Psoas muscle (tissue), 8 donors: ENCODE data around the gene RPUSD1. TPM values are rescaled to one million over a fixed set of nuclear protein-coding genes. Genes with fewer than 3 reads are reported as not detected.
"Not testable (repeated sequence)": the region's sequence is repeated elsewhere in the genome, so short reads cannot be mapped to it uniquely, and the experiment has no call there.

ENCODE experiments used
- ATAC-seq, 4 donors: fragments of 200-7000 bp; cut with Tn5 transposase; one replicate each; pipeline ENCODE4 v1.9.1; 2020; ENCODE audit warnings: moderate library complexity in 3 of 4, mild to moderate bottlenecking in 2 of 4
- DNase-seq, 2 donors: peaks; one replicate each; pipeline ENCODE4 v3.0.0-alpha.2; 2020
- H3K27ac ChIP-seq: fragments of 200-600 bp; one replicate; pipeline ENCODE4 v1.8.0; 2022
- H3K27me3 ChIP-seq, 3 donors: fragments of 200-600 bp in 1 of 3; one replicate each; pipeline versions ENCODE4 v1.6.1 to v1.8.0; 2013 to 2022; ENCODE audit warnings: low read length in 2 of 3, mild to moderate bottlenecking in 2 of 3, moderate library complexity in 1 of 3; ENCODE audit not compliant: insufficient read depth in 3 of 3
- H3K36me3 ChIP-seq, 2 donors: fragments of 200-600 bp in 1 of 2; one replicate each; pipeline versions ENCODE4 v1.6.1 to v1.8.0; 2013 to 2022; ENCODE audit warnings: low read depth in 1 of 2, mild to moderate bottlenecking in 1 of 2, moderate library complexity in 1 of 2; ENCODE audit not compliant: insufficient read depth in 1 of 2
- H3K4me1 ChIP-seq: fragments of 200-600 bp; one replicate; pipeline ENCODE4 v1.8.0; 2022
- H3K4me3 ChIP-seq: fragments of 200-600 bp; one replicate; pipeline ENCODE4 v1.8.0; 2022; ENCODE audit warnings: mild to moderate bottlenecking
- H3K9me3 ChIP-seq: fragments of 200-600 bp; one replicate; pipeline ENCODE4 v1.8.0; 2022
- CTCF ChIP-seq: fragments of 200-600 bp; IDR thresholded peaks from one replicate; pipeline ENCODE4 v1.8.0; 2022; ENCODE audit warnings: antibody characterized with exemption
- WGBS, 3 donors: extraction: QIAGEN DNeasy Blood & Tissue Kit; methylation state at CpG; one replicate each; pipeline versions ENCODE4 v1.1.6 to v1.1.7; 2013; 5-methylcytosine and 5-hydroxymethylcytosine counted together
- intact Hi-C, 2 donors: fragments of 100-400 bp; cut with DNase I; formaldehyde crosslinking; loops; one replicate each; pipeline versions ENCODE4 v1.11.0 to v1.14.2; 2022
- polyA plus RNA-seq, 3 donors: library from polyadenylated mRNA; stranded (reverse); fragments of 200-250 nt; gene quantifications; one replicate each; pipeline ENCODE4 v1.2.3, GENCODE V29; 2013
- total RNA-seq, 4 donors: library from RNA; stranded (reverse); fragmentation: NEBNext Ultra II Directional in 2 of 4; extraction: Animal tissue kit (Norgen Biotek cat#: 25700) in 2 of 4; gene quantifications; one replicate each; pipeline versions ENCODE4 v1.2.1 to v1.2.4, GENCODE V29; 2021 to 2023
- donor health status: healthy with polysubstance abuse.
- donor health status: DM: no; HTN: no; CAD: no; lungs with moderate emphysema.
- donor health status: Bipolar disorder and iron deficiency.
- donor health status: healthy.
- donor health status: DM: yes; HTN: yes; CAD: no.
- donor health status: DM: no; HTN: no; CAD: no.
- donor health status: DM: no; HTN: no; CAD: no.
- donor health status: DM: yes; HTN: yes; CAD: no.

Gene RPUSD1
- total and polyA plus RNA-seq, 7 donors, result 4.4 to 25.7 (median 10.9) TPM

DNA sequence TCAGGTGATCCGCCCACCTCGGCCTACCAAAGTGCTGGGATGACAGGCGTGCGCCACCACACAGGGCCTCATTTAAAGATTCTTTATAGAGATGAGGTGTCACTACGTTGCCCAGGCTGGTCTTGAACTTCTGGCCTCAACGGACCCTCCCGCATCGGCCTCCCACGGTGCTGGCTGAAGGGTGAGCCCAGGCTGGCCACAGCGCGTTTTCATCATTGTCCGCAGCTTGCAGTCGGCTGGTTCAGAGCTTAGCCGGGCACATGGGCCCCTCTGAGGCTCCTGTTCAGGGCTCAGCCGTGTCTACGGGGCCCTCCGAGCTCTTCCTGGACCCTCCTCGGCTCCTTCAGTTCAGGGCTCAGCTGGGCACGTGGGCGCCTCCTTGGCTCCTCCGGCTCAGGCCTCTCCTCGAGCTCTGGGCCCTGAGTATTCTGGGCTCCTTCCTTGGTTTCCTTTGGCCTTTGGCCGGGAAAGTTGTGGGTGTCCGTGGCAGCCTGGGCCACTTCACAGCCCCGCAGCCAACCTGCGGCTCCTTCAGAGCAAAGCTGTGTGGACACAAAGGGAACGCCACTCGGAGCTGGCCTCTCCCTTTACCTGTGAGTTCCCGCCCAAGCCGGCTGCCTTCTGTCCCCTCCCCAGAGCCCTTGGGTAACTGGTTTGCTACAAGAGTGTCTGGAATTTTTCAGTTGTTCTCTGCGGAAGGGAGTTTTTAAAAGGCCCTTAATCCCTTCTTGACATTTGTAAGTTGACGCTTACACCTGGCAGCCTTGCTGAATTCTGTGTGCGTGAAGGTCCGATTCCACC lies 28.9 kb downstream of the RPUSD1 start:
- WGBS, 3 donors, result 72 to 75% (median 75%) methylated on average over 32 to 34 of the region's 34 CpGs
- no peak overlapping the region for H3K4me3 ChIP-seq
- no peak for ATAC-seq
- H3K27me3 ChIP-seq, result peaks cover 0 to 43% (median 9%) of the 10 kb centered on the region in 3 donors
- no peaks in the 10 kb centered on the region for H3K9me3 ChIP-seq
- no peak overlapping the region for H3K27ac ChIP-seq
- no peaks in the 10 kb centered on the region for H3K36me3 ChIP-seq
- DNase-seq, result no peak
- intact Hi-C loops, result no loop called here
- H3K4me1 ChIP-seq, result no peaks in the 10 kb centered on the region
- no peak for TF ChIP-seq CTCF

DNA sequence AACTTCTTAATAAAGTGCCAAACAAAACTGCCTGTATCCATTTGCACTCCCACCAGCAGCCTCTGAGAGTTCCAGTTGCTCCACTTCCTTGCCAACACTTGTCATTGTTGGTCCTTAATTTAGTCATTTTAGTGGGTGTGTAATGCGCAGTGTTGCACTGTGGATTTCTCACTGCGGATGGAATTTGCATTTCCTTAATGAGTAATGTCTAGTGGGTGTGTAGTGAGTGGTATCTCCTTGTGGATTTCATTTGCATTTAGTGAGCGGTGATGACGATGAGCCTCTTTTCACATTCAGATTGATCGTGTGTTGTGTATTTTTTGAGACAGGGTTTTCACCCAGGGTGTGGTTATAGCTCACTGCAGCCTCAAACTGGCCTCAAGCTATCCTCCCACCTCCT lies 31.8 kb downstream of the RPUSD1 start:
- TF ChIP-seq CTCF, result no peak
- peaks cover 0 to 39% (median 12%) of the 10 kb centered on the region in 3 donors for H3K27me3 ChIP-seq
- ATAC-seq (no peak), DNase-seq (no peak)
- no peak overlapping the region for H3K4me3 ChIP-seq
- H3K4me1 ChIP-seq, result no peaks in the 10 kb centered on the region
- intact Hi-C loops, result no loop called here
- no peaks in the 10 kb centered on the region for H3K9me3 ChIP-seq
- no peak overlapping the region for H3K27ac ChIP-seq
- no peaks in the 10 kb centered on the region for H3K36me3 ChIP-seq
- 90 to 97% (median 94%) methylated on average over 5 of the region's 5 CpGs for WGBS, 3 donors

DNA sequence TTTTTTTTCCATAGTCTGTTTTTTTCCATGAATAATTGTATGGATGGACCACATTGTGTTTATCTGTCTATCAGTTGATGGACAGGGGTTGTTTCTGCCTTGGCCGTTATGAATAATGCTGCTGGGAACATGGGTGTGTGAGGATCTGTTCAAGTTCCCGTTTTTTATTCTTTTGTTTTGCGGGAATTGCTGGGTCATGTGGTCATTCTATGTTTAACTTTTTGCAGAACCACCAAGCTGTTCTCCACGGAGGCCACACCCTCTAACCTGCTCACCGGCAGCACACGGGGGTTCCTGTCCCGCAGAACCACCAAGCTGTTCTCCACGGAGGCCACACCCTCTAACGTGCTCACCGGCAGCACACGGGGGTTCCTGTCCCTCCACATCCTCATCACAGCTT lies 33.5 kb downstream of the RPUSD1 start:
- no peak for ATAC-seq

DNA sequence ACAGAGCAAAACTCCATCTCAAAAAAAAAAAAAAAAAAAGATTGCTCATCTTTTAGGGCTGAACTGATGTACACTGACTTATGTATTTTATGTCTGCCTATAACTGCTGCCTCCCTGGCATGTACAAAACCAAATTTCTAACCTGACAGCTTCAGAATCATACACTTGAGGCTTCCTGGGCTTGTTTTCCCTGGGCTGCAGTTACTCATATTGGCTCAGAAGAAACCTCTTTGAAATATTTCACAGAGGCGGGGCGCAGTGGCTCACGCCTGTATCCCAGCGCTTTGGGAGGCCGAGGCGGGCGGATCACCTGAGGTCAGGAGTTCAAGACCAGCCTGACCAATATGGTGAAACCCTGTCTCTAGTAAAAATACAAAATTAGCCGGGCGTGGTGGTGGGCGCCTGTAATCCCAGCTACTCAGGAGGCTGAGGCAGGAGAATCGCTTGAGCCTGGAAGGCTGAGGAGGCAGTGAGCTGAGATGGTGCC lies 34.0 kb downstream of the RPUSD1 start:
- H3K27me3 ChIP-seq, result peaks cover 0 to 39% (median 9%) of the 10 kb centered on the region in 3 donors
- H3K4me3 ChIP-seq, H3K27ac ChIP-seq, H3K36me3 ChIP-seq, H3K9me3 ChIP-seq, intact Hi-C loops, H3K4me1 ChIP-seq, DNase-seq, ATAC-seq: not testable (repeated sequence)
- WGBS, 3 donors, result 84 to 87% (median 86%) methylated on average over 11 of the region's 11 CpGs

More for the DNA sequence above, 33.5 kb downstream of the RPUSD1 start:
- 58 to 64% (median 64%) methylated on average over 11 of the region's 11 CpGs for WGBS, 3 donors
- Histone ChIP-seq H3K4me3 (no peak overlapping the region), H3K27ac (no peak overlapping the region), H3K9me3 (no peaks in the 10 kb centered on the region), H3K27me3 (peaks cover 0 to 39% (median 10%) of the 10 kb centered on the region in 3 donors), H3K4me1 (no peaks in the 10 kb centered on the region), H3K36me3 (no peaks in the 10 kb centered on the region)
- intact Hi-C loops, result no loop called here
- TF ChIP-seq CTCF, result no peak
- no peak for DNase-seq

DNA sequence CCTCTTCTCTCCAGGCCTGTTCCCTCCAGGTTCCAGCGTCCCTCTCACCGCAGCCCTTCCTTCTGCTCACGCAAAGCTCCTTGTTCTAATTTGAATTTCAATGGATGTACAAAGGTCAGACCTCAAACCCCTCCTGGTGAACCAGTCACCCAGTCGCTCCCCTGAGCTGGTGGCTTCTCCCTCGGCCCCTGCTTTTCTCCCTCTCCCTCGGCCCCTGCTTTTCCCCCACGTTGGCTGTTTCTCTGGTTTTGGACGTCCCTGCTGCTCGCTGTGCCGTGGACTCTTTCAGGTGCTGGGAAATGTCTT lies 36.2 kb downstream of the RPUSD1 start:
- DNase-seq, result no peak
- no peak for TF ChIP-seq CTCF
- Histone ChIP-seq H3K4me3 (no peak overlapping the region), H3K27me3 (peaks cover 0 to 42% (median 8%) of the 10 kb centered on the region in 3 donors), H3K27ac (no peak overlapping the region), H3K36me3 (no peaks in the 10 kb centered on the region), H3K9me3 (no peaks in the 10 kb centered on the region), H3K4me1 (no peaks in the 10 kb centered on the region)
- no peak for ATAC-seq
- WGBS, 3 donors, result 17 to 29% (median 17%) methylated on average over 8 to 10 of the region's 10 CpGs
- intact Hi-C loops, result no loop called here
